HepG2 (cell line): ENCODE results near the gene ACAP3. TPM values are rescaled to one million over a fixed set of nuclear protein-coding genes. Genes with fewer than 3 reads are reported as not detected.

Source experiments
- ATAC-seq: fragments of 200-7000 bp; cut with Tn5 transposase; 3 replicates; pipeline ENCODE4 v1.9.1; 2020; ENCODE audit warnings: mild to moderate bottlenecking, moderate library complexity
- BruUV-seq: library from RNA; stranded (reverse); fragments of 400-500 nt; replicated peaks from 2 replicates; lab custom pipeline; 2021; lab: Mats Ljungman, UMichigan
- CTCF ChIA-PET: fragments of 300-600 bp; formaldehyde crosslinking; extraction: SDS; loops from one replicate; lab custom pipeline; 2021; ENCODE audit warnings: low total read pairs, inconsistent platforms, low intra/inter-chr PET ratio; lab: Yijun Ruan, JAX
- POLR2A ChIA-PET: fragments of 350-600 bp; sonication (Branson Sonifier 250); formaldehyde crosslinking; loops from one replicate; lab custom pipeline; 2020; ENCODE audit warnings: antibody characterized with exemption, inconsistent platforms; lab: Yijun Ruan, JAX
- DNase-seq: peaks from one replicate; pipeline ENCODE4 v3.0.0-alpha.2; 2015; ENCODE audit warnings: low spot score
- FAIRE-seq: peaks from 3 replicates; lab custom pipeline; 2011; peaks lifted over from hg19 to GRCh38; lab: Jason Lieb, UNC
- H2AFZ ChIP-seq: one replicate; pipeline ENCODE4 v1.6.1; 2011; ENCODE audit warnings: low read length, inconsistent platforms
- H3K27ac ChIP-seq: fragments of 300-600 bp; 3 replicates; pipeline ENCODE4 v1.8.0; 2011; ENCODE audit warnings: mixed run types, mild to moderate bottlenecking, mixed read lengths, low read length, inconsistent platforms; ENCODE audit not compliant: insufficient read depth; ENCODE audit errors: extremely low read length
- H3K27me3 ChIP-seq, 2 experiments: fragments of 200-600 bp in 1 of 2; 2 replicates in 1 of 2; 3 replicates in 1 of 2; pipeline versions ENCODE4 v1.6.0 to v1.8.0; 2011; ENCODE audit warnings: low read length in 2 of 2, mild to moderate bottlenecking in 2 of 2, moderate library complexity in 2 of 2, inconsistent platforms in 1 of 2; ENCODE audit not compliant: insufficient read depth in 2 of 2, control insufficient read depth in 1 of 2
- H3K36me3 ChIP-seq, 2 experiments: fragments of 200-600 bp in 1 of 2; replicated peaks in 1 of 2; 2 replicates in 1 of 2; 3 replicates in 1 of 2; pipeline versions ENCODE4 v1.5.1 to v1.8.0; 2011; ENCODE audit warnings: low read length in 2 of 2, inconsistent platforms in 1 of 2; ENCODE audit not compliant: insufficient read depth in 2 of 2, control insufficient read depth in 1 of 2
- H3K4me1 ChIP-seq: 2 replicates; pipeline ENCODE4 v1.5.1; 2012; ENCODE audit warnings: low read length, inconsistent platforms; ENCODE audit not compliant: insufficient read depth
- H3K4me2 ChIP-seq: 2 replicates; pipeline ENCODE4 v1.6.0; 2011; ENCODE audit warnings: low read depth, low read length, inconsistent platforms
- H3K4me3 ChIP-seq, 3 experiments: fragments of 200-600 bp in 1 of 3; sonication (generic), shearing (Covaris generic) in 1 of 3; replicated peaks in 1 of 3; 2 replicates each; pipeline ENCODE4 v1.5.1; 2011 to 2016; ENCODE audit warnings: low read length in 3 of 3, inconsistent platforms in 2 of 3, low read depth in 2 of 3, mild to moderate bottlenecking in 2 of 3, control low read depth in 1 of 3, mixed read lengths in 1 of 3; ENCODE audit not compliant: insufficient read depth in 1 of 3
- H3K79me2 ChIP-seq: one replicate; pipeline ENCODE4 v1.6.1; 2011; ENCODE audit warnings: low read length, inconsistent platforms; ENCODE audit not compliant: insufficient read depth
- H3K9ac ChIP-seq: 2 replicates; pipeline ENCODE4 v1.6.0; 2011; ENCODE audit warnings: mild to moderate bottlenecking, low read depth, low read length, inconsistent platforms; ENCODE audit not compliant: insufficient read depth
- H3K9me3 ChIP-seq: 2 replicates; pipeline ENCODE4 v1.5.1; 2012; ENCODE audit warnings: mild to moderate bottlenecking, low read length
- H4K20me1 ChIP-seq: 2 replicates; pipeline ENCODE4 v1.6.0; 2011; ENCODE audit warnings: inconsistent platforms, mild to moderate bottlenecking, low read length, moderate library complexity; ENCODE audit not compliant: insufficient read depth
- GATA4 ChIP-seq: sonication (generic); IDR thresholded peaks from 2 replicates; pipeline ENCODE4 v1.6.1; 2016; ENCODE audit warnings: antibody characterized with exemption, low read depth, borderline replicate concordance
- MAF1 ChIP-seq: sonication (generic); formaldehyde crosslinking; IDR thresholded peaks from 2 replicates; pipeline ENCODE4 v1.5.0; 2020; ENCODE audit warnings: missing genetic modification reagents, borderline replicate concordance
- PRPF4 ChIP-seq: fragments of 200-400 bp; formaldehyde crosslinking; IDR thresholded peaks from 2 replicates; pipeline ENCODE4 v1.6.1; 2016; ENCODE audit warnings: low read length, low read depth; ENCODE audit not compliant: poor library complexity, severe bottlenecking
- RBAK ChIP-seq: sonication (generic); formaldehyde crosslinking; IDR thresholded peaks from 2 replicates; pipeline ENCODE4 v1.5.1; 2020; ENCODE audit warnings: mild to moderate bottlenecking, missing genetic modification reagents
- RBM39 ChIP-seq: fragments of 200-400 bp; formaldehyde crosslinking; IDR thresholded peaks from one replicate; pipeline ENCODE4 v1.6.1; 2018; ENCODE audit warnings: antibody characterized with exemption, mild to moderate bottlenecking, low read depth, low read length; ENCODE audit not compliant: poor library complexity, severe bottlenecking
- TBX2 ChIP-seq: sonication (generic); formaldehyde crosslinking; IDR thresholded peaks from 2 replicates; pipeline ENCODE4 v1.5.0; 2020; ENCODE audit warnings: missing genetic modification reagents, mild to moderate bottlenecking, borderline replicate concordance
- TCF7 ChIP-seq: sonication (generic); IDR thresholded peaks from 2 replicates; pipeline ENCODE4 v1.6.1; 2016; ENCODE audit warnings: antibody characterized with exemption, low read depth
- ZFP37 ChIP-seq: sonication (generic); formaldehyde crosslinking; IDR thresholded peaks from 2 replicates; pipeline ENCODE4 v1.4.0; 2020; ENCODE audit warnings: missing genetic modification reagents, borderline replicate concordance
- ZFY ChIP-seq: sonication (generic); formaldehyde crosslinking; IDR thresholded peaks from 2 replicates; pipeline ENCODE4 v1.4.0; 2020; ENCODE audit warnings: missing genetic modification reagents
- ZNF282 ChIP-seq: fragments of 450-650 bp; IDR thresholded peaks from 2 replicates; pipeline ENCODE4 v1.6.1; 2018; ENCODE audit not compliant: partially characterized antibody
- ZNF644 ChIP-seq: IDR thresholded peaks from 2 replicates; pipeline ENCODE4 v1.6.1; 2016; ENCODE audit warnings: low read depth
- WGBS: methylation state at CpG from one replicate; pipeline ENCODE4 v1.1.6; 2017; ENCODE audit warnings: low lambda C conversion rate; 5-methylcytosine and 5-hydroxymethylcytosine counted together
- in situ Hi-C: cut with HindIII; loops from 2 replicates; pipeline ENCODE4 v1.10.0; 2017; ENCODE audit warnings: low pct_unique_long_range_greater_than_20kb; ENCODE audit not compliant: extremely low pct_ligation_motif_present
- intact Hi-C: fragments of 100-400 bp; cut with micrococcal nuclease; formaldehyde crosslinking; loops from one replicate; pipeline ENCODE4 v1.10.0; 2022; ENCODE audit not compliant: unreplicated experiment
- polyA plus RNA-seq, 8 experiments: library from polyadenylated mRNA; depleted of rRNA in 3 of 8; stranded (reverse) in 7 of 8; unstranded in 1 of 8; fragments of >200 nt; fragmentation: Illumina TruSeq in 4 of 8; extraction: Trizol in 4 of 8; gene quantifications; 2 replicates each; pipeline versions ENCODE4 v1.2.1 to v1.2.3, GENCODE V29; 2011 to 2016; ENCODE audit warnings: low read depth in 4 of 8, missing spikeins in 1 of 8, mixed read lengths in 1 of 8; ENCODE audit not compliant: insufficient read depth in 1 of 8
- total RNA-seq, 5 experiments: library from RNA; depleted of rRNA; stranded (reverse); fragments of >200 nt; fragmentation: Illumina TruSeq; extraction: Trizol; gene quantifications; 2 replicates each; pipeline ENCODE4 v1.2.3, GENCODE V29; 2016; ENCODE audit warnings: low read depth in 1 of 5
- TF ChIP-seq, protein P1 (sequence below): sonication (generic); formaldehyde crosslinking; IDR thresholded peaks from 2 replicates; pipeline ENCODE4 v1.5.1; 2020; ENCODE audit warnings: mild to moderate bottlenecking, missing genetic modification reagents, borderline replicate concordance
- TF ChIP-seq, protein P2 (sequence below): IDR thresholded peaks from 2 replicates; pipeline ENCODE4 v1.6.1; 2016
- TF ChIP-seq, protein P3 (sequence below): sonication (generic); formaldehyde crosslinking; IDR thresholded peaks from 2 replicates; pipeline ENCODE4 v1.4.0; 2020; ENCODE audit warnings: missing genetic modification reagents, borderline replicate concordance
- TF ChIP-seq, protein P4 (sequence below): sonication (generic); formaldehyde crosslinking; IDR thresholded peaks from 2 replicates; pipeline ENCODE4 v1.5.0; 2020; ENCODE audit warnings: missing genetic modification reagents
- TF ChIP-seq, protein P5 (sequence below): sonication (generic); formaldehyde crosslinking; IDR thresholded peaks from 2 replicates; pipeline ENCODE4 v1.4.0; 2020; ENCODE audit warnings: mild to moderate bottlenecking, missing genetic modification reagents

ACAP3 gene
- total and polyA plus RNA-seq, 2 of the 13 experiments (the other 11 are each of a cell fraction or from before 2014, with no cell fraction given): 29.4 to 50.8 TPM

DNA sequence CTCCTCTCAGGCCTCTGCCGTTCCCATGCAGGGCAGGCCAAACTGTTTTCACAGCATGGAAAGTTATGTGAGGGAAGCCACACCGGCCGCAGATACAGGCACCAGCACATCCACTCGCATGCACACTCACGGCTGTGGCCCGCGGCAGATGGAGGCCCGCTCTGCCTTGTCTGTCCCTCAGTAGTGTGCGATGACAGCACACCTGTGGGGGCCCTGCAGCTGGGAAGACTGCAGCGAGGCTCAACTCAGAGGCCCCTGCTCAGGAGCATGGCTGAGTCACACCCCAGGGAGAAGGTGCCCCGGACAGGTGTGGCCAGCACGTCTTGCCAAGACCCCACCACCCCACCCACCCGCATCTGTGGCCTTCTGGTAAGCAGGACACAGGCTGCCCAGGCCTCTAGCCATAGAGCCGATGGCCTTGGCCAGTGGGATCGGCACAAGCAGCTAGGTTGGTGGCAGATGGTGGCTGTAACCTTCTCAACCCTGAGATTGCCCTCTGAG lies 32.7 kb downstream of the ACAP3 start:
- no peak; the same call in 2 of the 3 replicates for ATAC-seq
- in situ Hi-C loops (no loop called here), intact Hi-C loops (no loop called here)
- Histone ChIP-seq H3K36me3 (peaks cover 4 to 5% of the 10 kb centered on the region in 2 experiments; a peak in 1 of 5 replicates), H3K4me3 (peak overlapping the region; percentile 59 to 79 (median 70); a peak in 3 of 6 replicates), H4K20me1 (peaks cover 21% of the 10 kb centered on the region; the same call in 1 of the 2 replicates), H3K4me1 (peaks cover 59% of the 10 kb centered on the region), H3K9ac (peak overlapping the region; percentile 81; the same call in 1 of the 2 replicates), H3K9me3 (no peaks in the 10 kb centered on the region), H2AFZ (no peak overlapping the region), H3K79me2 (peaks cover 33% of the 10 kb centered on the region), H3K27me3 (no peaks in the 10 kb centered on the region; a peak in 1 of 5 replicates), H3K4me2 (peak overlapping the region; percentile 79), H3K27ac (peak overlapping the region; percentile 64)
- DNase-seq: no peak
- ChIA-PET POLR2A (interaction anchor here (0.6 to 2.2 kb wide), 3 partner anchors 30 to 296 kb away, joined by 5 to 11 read pairs (median 11); no protein-coding TSS in a partner anchor), CTCF (no interaction called here)
- BruUV-seq: no TSS peak
- FAIRE-seq: no peak
- 73% methylated on average over 8 of the region's 15 CpGs for WGBS
- TF ChIP-seq ZNF282: no peak
- TF ChIP-seq ZFP37 (CRISPR knock-in tag): no peak
- TF ChIP-seq, protein P1, sequence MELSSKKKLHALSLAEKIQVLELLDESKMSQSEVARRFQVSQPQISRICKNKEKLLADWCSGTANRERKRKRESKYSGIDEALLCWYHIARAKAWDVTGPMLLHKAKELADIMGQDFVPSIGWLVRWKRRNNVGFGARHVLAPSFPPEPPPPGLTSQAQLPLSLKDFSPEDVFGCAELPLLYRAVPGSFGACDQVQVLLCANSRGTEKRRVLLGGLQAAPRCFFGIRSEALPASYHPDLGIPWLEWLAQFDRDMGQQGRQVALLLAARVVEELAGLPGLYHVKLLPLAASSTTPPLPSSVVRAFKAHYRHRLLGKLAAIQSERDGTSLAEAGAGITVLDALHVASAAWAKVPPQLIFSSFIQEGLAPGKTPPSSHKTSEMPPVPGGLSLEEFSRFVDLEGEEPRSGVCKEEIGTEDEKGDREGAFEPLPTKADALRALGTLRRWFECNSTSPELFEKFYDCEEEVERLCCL (CRISPR knock-in tag): no peak
- TF ChIP-seq PRPF4: no peak
- TF ChIP-seq, protein P2, sequence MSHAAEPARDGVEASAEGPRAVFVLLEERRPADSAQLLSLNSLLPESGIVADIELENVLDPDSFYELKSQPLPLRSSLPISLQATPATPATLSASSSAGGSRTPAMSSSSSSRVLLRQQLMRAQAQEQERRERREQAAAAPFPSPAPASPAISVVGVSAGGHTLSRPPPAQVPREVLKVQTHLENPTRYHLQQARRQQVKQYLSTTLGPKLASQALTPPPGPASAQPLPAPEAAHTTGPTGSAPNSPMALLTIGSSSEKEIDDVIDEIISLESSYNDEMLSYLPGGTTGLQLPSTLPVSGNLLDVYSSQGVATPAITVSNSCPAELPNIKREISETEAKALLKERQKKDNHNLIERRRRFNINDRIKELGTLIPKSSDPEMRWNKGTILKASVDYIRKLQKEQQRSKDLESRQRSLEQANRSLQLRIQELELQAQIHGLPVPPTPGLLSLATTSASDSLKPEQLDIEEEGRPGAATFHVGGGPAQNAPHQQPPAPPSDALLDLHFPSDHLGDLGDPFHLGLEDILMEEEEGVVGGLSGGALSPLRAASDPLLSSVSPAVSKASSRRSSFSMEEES (CRISPR knock-in tag): no peak
- TF ChIP-seq, protein P3, sequence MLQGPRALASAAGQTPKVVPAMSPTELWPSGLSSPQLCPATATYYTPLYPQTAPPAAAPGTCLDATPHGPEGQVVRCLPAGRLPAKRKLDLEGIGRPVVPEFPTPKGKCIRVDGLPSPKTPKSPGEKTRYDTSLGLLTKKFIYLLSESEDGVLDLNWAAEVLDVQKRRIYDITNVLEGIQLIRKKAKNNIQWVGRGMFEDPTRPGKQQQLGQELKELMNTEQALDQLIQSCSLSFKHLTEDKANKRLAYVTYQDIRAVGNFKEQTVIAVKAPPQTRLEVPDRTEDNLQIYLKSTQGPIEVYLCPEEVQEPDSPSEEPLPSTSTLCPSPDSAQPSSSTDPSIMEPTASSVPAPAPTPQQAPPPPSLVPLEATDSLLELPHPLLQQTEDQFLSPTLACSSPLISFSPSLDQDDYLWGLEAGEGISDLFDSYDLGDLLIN: no peak
- TF ChIP-seq RBM39: peak; percentile 2
- no peak for TF ChIP-seq GATA4
- TF ChIP-seq MAF1 (CRISPR knock-in tag): no peak
- TF ChIP-seq RBAK (CRISPR knock-in tag): no peak
- no peak for TF ChIP-seq TBX2 (CRISPR knock-in tag)
- TF ChIP-seq, protein P4, sequence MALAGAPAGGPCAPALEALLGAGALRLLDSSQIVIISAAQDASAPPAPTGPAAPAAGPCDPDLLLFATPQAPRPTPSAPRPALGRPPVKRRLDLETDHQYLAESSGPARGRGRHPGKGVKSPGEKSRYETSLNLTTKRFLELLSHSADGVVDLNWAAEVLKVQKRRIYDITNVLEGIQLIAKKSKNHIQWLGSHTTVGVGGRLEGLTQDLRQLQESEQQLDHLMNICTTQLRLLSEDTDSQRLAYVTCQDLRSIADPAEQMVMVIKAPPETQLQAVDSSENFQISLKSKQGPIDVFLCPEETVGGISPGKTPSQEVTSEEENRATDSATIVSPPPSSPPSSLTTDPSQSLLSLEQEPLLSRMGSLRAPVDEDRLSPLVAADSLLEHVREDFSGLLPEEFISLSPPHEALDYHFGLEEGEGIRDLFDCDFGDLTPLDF (CRISPR knock-in tag): no peak
- TF ChIP-seq ZFY (CRISPR knock-in tag): no peak
- TF ChIP-seq ZNF644 (CRISPR knock-in tag): no peak
- TF ChIP-seq TCF7: no peak
- TF ChIP-seq, protein P5, sequence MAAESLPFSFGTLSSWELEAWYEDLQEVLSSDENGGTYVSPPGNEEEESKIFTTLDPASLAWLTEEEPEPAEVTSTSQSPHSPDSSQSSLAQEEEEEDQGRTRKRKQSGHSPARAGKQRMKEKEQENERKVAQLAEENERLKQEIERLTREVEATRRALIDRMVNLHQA (CRISPR knock-in tag): no peak
